SK-N-SH treated with all-trans-retinoic acid at 6 μM for 48 hours (cell line): ENCODE data around the gene XRCC4.

Experiments
- ZNF8 ChIP-seq: fragments of 450-650 bp; formaldehyde crosslinking; IDR thresholded peaks from 2 replicates; pipeline ENCODE4 v1.5.0; 2020; ENCODE audit warnings: mild to moderate bottlenecking, moderate library complexity
- TF ChIP-seq, protein P1 (sequence below): fragments of 250-450 bp; sonication (Bioruptor Pico); IDR thresholded peaks from 2 replicates; pipeline ENCODE4 v1.8.0; 2020; ENCODE audit warnings: mild to moderate bottlenecking, moderate library complexity, borderline replicate concordance

DNA sequence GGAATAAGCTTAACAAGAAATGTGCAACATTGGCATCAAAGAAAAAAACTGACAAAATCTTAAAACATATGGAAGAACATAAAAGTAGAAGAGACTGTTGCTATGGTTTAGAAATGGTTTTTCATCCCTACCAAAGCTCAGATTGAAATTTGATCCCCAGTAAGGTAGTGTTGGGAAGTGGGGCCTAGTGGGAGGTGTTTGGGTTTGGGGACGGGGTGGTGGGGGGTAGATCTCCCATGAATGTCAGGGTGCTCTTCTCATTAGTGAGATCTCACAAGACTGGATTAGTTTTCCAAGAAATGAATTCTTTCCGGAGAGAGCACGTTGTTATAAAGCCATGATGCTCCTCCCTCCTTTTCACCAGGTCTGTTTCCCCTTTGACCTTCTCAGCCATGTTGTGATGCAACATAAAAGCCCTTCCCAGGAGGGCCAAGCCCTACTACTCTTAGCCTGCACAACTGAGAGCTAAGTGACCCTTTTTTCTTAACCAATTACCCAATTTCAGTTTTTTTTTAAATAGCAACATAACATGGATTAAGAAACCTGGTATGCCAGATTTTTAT lies 10.7 kb upstream of the XRCC4 start:
- no peak for TF ChIP-seq ZNF8
- TF ChIP-seq, protein P1, sequence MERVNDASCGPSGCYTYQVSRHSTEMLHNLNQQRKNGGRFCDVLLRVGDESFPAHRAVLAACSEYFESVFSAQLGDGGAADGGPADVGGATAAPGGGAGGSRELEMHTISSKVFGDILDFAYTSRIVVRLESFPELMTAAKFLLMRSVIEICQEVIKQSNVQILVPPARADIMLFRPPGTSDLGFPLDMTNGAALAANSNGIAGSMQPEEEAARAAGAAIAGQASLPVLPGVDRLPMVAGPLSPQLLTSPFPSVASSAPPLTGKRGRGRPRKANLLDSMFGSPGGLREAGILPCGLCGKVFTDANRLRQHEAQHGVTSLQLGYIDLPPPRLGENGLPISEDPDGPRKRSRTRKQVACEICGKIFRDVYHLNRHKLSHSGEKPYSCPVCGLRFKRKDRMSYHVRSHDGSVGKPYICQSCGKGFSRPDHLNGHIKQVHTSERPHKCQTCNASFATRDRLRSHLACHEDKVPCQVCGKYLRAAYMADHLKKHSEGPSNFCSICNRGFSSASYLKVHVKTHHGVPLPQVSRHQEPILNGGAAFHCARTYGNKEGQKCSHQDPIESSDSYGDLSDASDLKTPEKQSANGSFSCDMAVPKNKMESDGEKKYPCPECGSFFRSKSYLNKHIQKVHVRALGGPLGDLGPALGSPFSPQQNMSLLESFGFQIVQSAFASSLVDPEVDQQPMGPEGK (CRISPR knock-in tag) = no peak
